Endothelial cell (in vitro differentiated cells): ENCODE measurements around the gene ST6GALNAC2. TPM values are rescaled to one million over a fixed set of nuclear protein-coding genes. Genes with fewer than 3 reads are reported as not detected.

ENCODE experiments used
- DNase-seq: peaks from one replicate; pipeline ENCODE4 v3.0.0; 2021; ENCODE audit warnings: low spot score
- H3K27ac Mint-ChIP-seq: one replicate; pipeline ENCODE4 v1.8.0; 2021; ENCODE audit warnings: mixed read lengths, inconsistent platforms; ENCODE audit not compliant: unreplicated experiment
- H3K27me3 Mint-ChIP-seq: one replicate; pipeline ENCODE4 v1.8.0; 2021; ENCODE audit warnings: mild to moderate bottlenecking, moderate library complexity, mixed read lengths, inconsistent platforms; ENCODE audit not compliant: unreplicated experiment
- H3K36me3 Mint-ChIP-seq: one replicate; pipeline ENCODE4 v1.8.0; 2021; ENCODE audit warnings: mild to moderate bottlenecking, low read depth, mixed read lengths, inconsistent platforms; ENCODE audit not compliant: unreplicated experiment
- H3K4me1 Mint-ChIP-seq: one replicate; pipeline ENCODE4 v1.8.0; 2021; ENCODE audit warnings: mild to moderate bottlenecking, mixed read lengths, inconsistent platforms; ENCODE audit not compliant: unreplicated experiment
- H3K4me3 Mint-ChIP-seq: one replicate; pipeline ENCODE4 v1.8.0; 2021; ENCODE audit warnings: mild to moderate bottlenecking, mixed read lengths, inconsistent platforms; ENCODE audit not compliant: unreplicated experiment
- H3K9me3 Mint-ChIP-seq: one replicate; pipeline ENCODE4 v1.8.0; 2021; ENCODE audit warnings: mixed read lengths, inconsistent platforms; ENCODE audit not compliant: unreplicated experiment
- total RNA-seq: library from RNA; stranded (reverse); fragmentation: NEBNext Ultra II Directional; extraction: Animal tissue kit (Norgen Biotek cat#: 25700); gene quantifications from one replicate; pipeline ENCODE4 v1.2.1, GENCODE V29; 2021; ENCODE audit not compliant: unreplicated experiment
- TF ChIP-seq, protein P1 (sequence below): fragments of 200-600 bp; sonication (generic); IDR thresholded peaks from one replicate; pipeline ENCODE4 v1.5.0; 2021; ENCODE audit warnings: antibody characterized with exemption; ENCODE audit not compliant: unreplicated experiment

The ST6GALNAC2 gene
- total RNA-seq, 1 donor from 2014 or later = 2.2 TPM

DNA sequence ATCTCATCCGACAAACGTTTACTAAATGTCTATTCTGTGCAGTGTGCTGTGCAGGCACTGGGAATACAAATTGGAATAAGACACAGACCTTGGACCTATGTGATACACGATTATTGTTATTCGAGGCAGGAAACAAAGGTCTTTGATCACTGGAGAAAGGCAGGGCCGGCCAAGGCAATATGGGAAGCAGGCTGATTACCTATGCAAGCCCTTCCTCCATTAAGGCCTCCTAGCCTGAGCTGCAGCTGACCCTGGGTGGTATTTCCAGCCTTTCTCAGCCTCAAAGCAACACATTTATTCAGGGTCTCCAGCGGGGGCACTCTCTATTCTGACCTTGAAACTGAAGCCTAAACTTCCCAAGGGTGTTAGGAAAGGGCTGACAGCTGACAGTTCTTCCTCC, 44.5 kb upstream of the ST6GALNAC2 start:
- TF ChIP-seq, protein P1, sequence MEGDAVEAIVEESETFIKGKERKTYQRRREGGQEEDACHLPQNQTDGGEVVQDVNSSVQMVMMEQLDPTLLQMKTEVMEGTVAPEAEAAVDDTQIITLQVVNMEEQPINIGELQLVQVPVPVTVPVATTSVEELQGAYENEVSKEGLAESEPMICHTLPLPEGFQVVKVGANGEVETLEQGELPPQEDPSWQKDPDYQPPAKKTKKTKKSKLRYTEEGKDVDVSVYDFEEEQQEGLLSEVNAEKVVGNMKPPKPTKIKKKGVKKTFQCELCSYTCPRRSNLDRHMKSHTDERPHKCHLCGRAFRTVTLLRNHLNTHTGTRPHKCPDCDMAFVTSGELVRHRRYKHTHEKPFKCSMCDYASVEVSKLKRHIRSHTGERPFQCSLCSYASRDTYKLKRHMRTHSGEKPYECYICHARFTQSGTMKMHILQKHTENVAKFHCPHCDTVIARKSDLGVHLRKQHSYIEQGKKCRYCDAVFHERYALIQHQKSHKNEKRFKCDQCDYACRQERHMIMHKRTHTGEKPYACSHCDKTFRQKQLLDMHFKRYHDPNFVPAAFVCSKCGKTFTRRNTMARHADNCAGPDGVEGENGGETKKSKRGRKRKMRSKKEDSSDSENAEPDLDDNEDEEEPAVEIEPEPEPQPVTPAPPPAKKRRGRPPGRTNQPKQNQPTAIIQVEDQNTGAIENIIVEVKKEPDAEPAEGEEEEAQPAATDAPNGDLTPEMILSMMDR = no peak
- Mint-ChIP-seq H3K27me3 (peaks cover 4% of the 10 kb centered on the region), H3K4me3 (no peak overlapping the region), H3K9me3 (no peaks in the 10 kb centered on the region), H3K36me3 (peaks cover 9% of the 10 kb centered on the region), H3K27ac (no peak overlapping the region), H3K4me1 (peaks cover 9% of the 10 kb centered on the region)
- DNase-seq = no peak

DNA sequence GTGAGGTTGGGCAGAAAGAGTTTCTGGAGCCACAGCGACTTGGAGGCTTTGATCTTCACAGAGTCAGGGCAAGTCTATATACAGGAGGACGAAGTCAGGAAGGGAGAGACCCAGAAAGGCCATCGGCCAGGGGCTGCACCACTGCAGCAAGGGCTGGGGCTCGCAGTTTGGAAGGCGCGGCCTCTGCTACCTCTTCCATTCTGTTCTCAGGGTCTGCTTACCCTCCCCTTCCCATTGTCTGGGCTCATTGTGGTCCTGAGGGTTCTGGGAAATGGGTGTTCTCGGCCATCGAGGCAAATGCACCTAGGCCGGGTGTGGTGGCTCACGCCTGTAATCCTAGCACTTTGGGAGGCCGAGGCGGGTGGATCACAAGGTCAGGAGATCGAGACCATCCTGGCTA, 41.9 kb upstream of the ST6GALNAC2 start:
- TF ChIP-seq, protein P1 = no peak
- H3K9me3 Mint-ChIP-seq = no peaks in the 10 kb centered on the region
- peaks cover 4% of the 10 kb centered on the region for H3K27me3 Mint-ChIP-seq
- no peak for DNase-seq
- no peak overlapping the region for H3K27ac Mint-ChIP-seq
- H3K4me3 Mint-ChIP-seq = no peak overlapping the region
- peaks cover 9% of the 10 kb centered on the region for H3K4me1 Mint-ChIP-seq
- peaks cover 9% of the 10 kb centered on the region for H3K36me3 Mint-ChIP-seq

DNA sequence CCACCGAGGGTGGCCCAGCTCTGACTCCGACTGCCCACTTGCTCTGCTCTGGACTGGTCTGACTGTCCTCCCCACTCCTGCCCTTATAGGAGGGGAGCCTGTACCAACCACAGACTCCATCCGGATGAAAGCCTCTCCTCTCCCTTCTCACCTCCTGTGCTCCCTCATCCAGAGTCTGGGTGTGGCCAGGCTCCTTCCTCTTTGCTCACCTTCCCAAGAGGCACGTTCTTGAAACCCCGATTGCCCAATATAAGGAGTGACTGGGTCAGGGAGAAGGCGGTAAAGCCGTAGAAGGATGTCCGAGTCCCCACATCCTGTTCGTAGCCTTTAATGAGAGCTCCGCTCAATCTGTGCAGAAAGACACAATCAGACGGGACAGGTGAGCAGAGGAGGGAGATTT, 40.8 kb upstream of the ST6GALNAC2 start:
- H3K9me3 Mint-ChIP-seq = no peaks in the 10 kb centered on the region
- no peak overlapping the region for H3K27ac Mint-ChIP-seq
- H3K4me3 Mint-ChIP-seq = peak overlapping the region; percentile 42
- H3K36me3 Mint-ChIP-seq = peaks cover 9% of the 10 kb centered on the region
- H3K4me1 Mint-ChIP-seq = peaks cover 9% of the 10 kb centered on the region
- H3K27me3 Mint-ChIP-seq = peaks cover 4% of the 10 kb centered on the region
- TF ChIP-seq, protein P1 = no peak
- DNase-seq = no peak

DNA sequence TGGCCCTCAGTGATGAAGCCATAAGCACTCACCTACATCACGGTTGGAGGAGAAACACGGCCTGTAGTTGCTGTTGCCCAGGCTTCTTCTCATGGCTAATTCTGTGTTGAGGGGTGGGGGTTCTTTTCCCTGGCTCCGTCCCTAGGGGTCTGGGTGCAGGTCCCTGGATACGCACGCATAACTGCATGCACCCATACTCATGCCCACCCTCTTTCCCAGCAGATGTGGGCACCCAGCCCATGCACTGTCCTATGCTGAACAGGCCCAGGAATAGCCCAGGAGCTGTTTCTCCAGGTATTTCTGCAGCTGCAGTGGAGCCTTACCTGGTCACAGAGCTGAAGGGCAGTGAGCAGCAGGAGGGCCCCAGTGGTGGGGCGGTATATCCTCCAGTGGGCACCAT, 39.8 kb upstream of the ST6GALNAC2 start:
- peaks cover 4% of the 10 kb centered on the region for H3K27me3 Mint-ChIP-seq
- no peaks in the 10 kb centered on the region for H3K9me3 Mint-ChIP-seq
- H3K4me3 Mint-ChIP-seq = no peak overlapping the region
- H3K27ac Mint-ChIP-seq = no peak overlapping the region
- TF ChIP-seq, protein P1 = no peak
- peaks cover 9% of the 10 kb centered on the region for H3K4me1 Mint-ChIP-seq
- H3K36me3 Mint-ChIP-seq = peaks cover 9% of the 10 kb centered on the region
- no peak for DNase-seq

DNA sequence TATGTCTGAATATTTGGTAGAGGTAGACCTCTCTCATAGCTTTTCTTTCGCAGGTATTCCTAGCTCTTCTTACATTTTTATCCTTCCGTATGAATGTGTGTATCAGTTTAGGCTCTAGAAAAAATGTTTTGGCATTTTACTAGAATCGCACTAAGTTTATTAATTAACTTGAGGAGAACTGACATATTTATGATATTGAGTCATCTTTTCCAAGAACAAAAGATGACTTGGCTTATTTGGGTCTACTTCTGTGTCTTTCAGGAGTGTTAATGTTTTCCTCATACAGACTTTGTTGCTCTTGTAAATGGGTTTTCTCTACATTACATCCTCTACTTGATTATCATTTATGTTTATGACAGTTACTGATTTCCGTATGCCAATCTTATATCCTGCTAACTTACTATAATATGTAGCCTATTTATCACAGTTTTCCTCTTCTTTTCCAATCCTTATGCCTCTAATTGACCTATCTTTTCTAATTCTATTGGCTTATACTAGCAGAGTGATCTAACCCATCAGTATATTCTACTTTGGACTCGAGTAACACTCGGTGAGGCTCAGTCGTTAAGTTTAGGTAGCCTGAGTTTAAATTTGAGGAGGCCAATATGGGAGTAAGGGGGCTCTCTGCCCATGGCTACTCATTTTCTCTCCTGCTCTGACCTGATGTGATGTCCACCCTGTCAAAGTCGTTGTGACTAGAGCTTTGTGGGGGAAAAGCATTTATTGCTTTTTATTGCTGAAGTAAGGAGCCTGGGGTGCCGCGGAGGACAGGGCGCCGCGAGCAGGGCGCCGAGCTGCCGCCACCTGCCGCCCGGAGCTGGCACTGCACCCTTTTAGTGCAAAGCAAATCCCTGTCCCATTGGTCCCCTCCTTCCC, 37.8 kb upstream of the ST6GALNAC2 start:
- H3K4me3 Mint-ChIP-seq = no peak overlapping the region
- H3K27me3 Mint-ChIP-seq = peaks cover 6% of the 10 kb centered on the region
- TF ChIP-seq, protein P1 = peak; percentile 96
- no peaks in the 10 kb centered on the region for H3K4me1 Mint-ChIP-seq
- no peaks in the 10 kb centered on the region for H3K9me3 Mint-ChIP-seq
- peaks cover 4% of the 10 kb centered on the region for H3K36me3 Mint-ChIP-seq
- peak; percentile 82 for DNase-seq
- no peak overlapping the region for H3K27ac Mint-ChIP-seq
